ENCODE data around the gene APBB1IP. TPM values are rescaled to one million over a fixed set of nuclear protein-coding genes. Genes with fewer than 3 reads are reported as not detected.
A peak's percentile ranks its signal among the peaks of the same experiment; 100 is the strongest.

Gene APBB1IP
- total and polyA plus RNA-seq, 4 donors = 5.4 to 33.5 (median 19.1) TPM

DNA sequence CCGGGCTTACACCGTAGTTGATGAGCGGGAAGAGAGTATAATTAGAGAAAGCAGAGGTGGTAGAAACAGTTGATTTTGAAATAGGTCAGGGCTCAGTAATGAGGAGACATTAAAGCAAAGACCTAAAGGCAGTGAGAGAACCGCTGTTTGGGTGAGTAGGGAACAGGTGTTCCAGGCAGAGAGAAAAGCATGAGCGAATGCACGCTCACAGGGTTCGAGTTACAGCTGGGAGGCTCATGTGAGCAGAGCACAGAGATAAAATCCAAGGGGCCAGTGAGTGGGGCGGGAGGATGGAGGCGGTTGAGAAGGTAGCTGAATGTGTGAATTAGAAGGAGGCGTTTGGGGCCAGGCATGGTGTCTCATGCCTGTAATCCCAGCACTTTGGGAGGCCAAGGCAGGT is 39.9 kb downstream of the APBB1IP start:
- TF ChIP-seq, protein P1, sequence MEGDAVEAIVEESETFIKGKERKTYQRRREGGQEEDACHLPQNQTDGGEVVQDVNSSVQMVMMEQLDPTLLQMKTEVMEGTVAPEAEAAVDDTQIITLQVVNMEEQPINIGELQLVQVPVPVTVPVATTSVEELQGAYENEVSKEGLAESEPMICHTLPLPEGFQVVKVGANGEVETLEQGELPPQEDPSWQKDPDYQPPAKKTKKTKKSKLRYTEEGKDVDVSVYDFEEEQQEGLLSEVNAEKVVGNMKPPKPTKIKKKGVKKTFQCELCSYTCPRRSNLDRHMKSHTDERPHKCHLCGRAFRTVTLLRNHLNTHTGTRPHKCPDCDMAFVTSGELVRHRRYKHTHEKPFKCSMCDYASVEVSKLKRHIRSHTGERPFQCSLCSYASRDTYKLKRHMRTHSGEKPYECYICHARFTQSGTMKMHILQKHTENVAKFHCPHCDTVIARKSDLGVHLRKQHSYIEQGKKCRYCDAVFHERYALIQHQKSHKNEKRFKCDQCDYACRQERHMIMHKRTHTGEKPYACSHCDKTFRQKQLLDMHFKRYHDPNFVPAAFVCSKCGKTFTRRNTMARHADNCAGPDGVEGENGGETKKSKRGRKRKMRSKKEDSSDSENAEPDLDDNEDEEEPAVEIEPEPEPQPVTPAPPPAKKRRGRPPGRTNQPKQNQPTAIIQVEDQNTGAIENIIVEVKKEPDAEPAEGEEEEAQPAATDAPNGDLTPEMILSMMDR (IDR thresholded peaks at IDR 0.05; ENCODE audit: control extremely low read depth, extremely low read depth) = no peak
- H3K9me3 ChIP-seq (ENCODE audit: control insufficient read depth in 4 of 4, insufficient read depth in 3 of 4, low read length in 3 of 4) = peaks cover 0 to 3% (median 0%) of the 10 kb centered on the region in 4 donors
- no peaks in the 10 kb centered on the region for H3K27me3 ChIP-seq (ENCODE audit: control insufficient read depth in 3 of 3, insufficient read depth in 3 of 3, low read length in 2 of 3)
- no peak for ATAC-seq (ENCODE audit: insufficient read depth, low FRiP score)
- peaks cover 0 to 1% (median 0%) of the 10 kb centered on the region in 4 donors for H3K36me3 ChIP-seq (ENCODE audit: control insufficient read depth in 4 of 4, insufficient read depth in 4 of 4, low read length in 4 of 4)
- H3K4me1 ChIP-seq (ENCODE audit: control insufficient read depth in 5 of 5, insufficient read depth in 5 of 5, low read length in 5 of 5) = peaks cover 0 to 4% (median 0%) of the 10 kb centered on the region in 5 donors
- DNase-seq = no peak
- H3K27ac ChIP-seq (ENCODE audit: low read depth in 1 of 2, low read length in 1 of 2) = no peak overlapping the region
- no peak overlapping the region for H3K9ac ChIP-seq (ENCODE audit: insufficient read depth in 1 of 2, low read length in 2 of 2)
- 85 to 88% methylated on average over 10 of the region's 10 CpGs for WGBS, 2 donors
- no peak overlapping the region for H3K4me3 ChIP-seq

DNA sequence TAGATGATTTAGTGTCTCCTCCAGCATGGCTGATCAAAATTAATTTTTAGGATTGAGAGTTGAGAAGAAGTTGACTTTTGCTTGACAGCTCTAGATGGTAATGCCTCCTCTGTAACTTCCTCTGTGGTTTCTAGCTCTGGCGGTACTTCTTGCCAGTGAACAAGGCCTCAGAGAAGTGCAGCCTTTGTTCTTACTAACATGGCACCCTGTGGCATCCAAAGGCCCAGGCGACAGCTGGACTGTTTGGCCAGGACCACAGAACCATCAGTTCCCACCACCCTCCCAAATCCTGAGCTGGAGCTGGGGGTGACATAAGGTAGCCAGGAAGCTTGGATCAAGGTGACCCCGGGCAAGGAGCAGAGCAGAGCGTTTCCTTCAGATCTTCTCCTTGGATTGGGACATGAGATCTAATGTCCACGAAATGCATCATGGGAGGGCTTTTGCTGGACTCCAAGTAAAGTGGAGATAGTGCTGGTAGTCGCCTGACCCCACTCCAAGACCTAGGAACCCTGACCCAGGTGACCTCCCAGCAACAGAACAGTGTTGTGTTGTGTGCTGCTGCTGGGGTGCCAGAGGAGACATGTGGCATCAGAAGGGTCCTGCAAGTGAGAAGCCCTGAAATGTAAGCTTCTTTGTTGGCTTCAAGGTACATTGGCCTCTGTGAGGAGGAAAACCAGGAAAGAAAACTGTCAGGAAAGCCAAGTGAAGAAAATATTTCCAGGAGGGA is 41.8 kb downstream of the APBB1IP start:
- ATAC-seq (ENCODE audit: insufficient read depth, low FRiP score) = no peak
- H3K27ac ChIP-seq (ENCODE audit: low read depth in 1 of 2, low read length in 1 of 2) = peak overlapping the region in 1 of 2 donors; percentile 23

DNA sequence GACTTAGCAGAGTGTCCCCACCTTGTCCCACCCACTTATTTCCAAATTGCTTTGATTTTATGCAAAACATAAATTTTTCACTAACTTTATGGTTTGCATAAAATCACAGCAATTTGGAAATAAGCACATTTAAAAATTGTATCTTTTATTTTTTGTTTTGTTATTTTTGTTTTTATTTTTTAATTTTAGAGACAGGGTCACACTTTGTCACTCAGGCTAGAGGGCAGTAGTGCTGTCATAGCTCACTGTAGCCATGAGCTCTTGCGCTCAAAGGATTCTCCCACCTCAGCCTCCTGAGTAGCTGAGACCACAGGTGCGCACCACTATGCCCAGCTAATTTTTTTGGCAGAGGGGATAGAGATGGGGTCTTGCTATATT is 43.2 kb downstream of the APBB1IP start:
- Histone ChIP-seq H3K9ac (ENCODE audit: insufficient read depth in 1 of 2, low read length in 2 of 2) (no peak overlapping the region), H3K9me3 (ENCODE audit: control insufficient read depth in 4 of 4, insufficient read depth in 3 of 4, low read length in 3 of 4) (peaks cover 0 to 3% (median 0%) of the 10 kb centered on the region in 4 donors), H3K36me3 (ENCODE audit: control insufficient read depth in 4 of 4, insufficient read depth in 4 of 4, low read length in 4 of 4) (no peaks in the 10 kb centered on the region), H3K4me3 (no peak overlapping the region), H3K4me1 (ENCODE audit: control insufficient read depth in 5 of 5, insufficient read depth in 5 of 5, low read length in 5 of 5) (peaks cover 0 to 4% (median 2%) of the 10 kb centered on the region in 5 donors), H3K27ac (ENCODE audit: low read depth in 1 of 2, low read length in 1 of 2) (peak overlapping the region in 1 of 2 donors; percentile 59), H3K27me3 (ENCODE audit: control insufficient read depth in 3 of 3, insufficient read depth in 3 of 3, low read length in 2 of 3) (no peaks in the 10 kb centered on the region)
- 96% methylated on average over 2 of the region's 2 CpGs for WGBS, 2 donors
- no peak for DNase-seq
- TF ChIP-seq, protein P1 (IDR thresholded peaks at IDR 0.05; ENCODE audit: control extremely low read depth, extremely low read depth) = no peak
- ATAC-seq (ENCODE audit: insufficient read depth, low FRiP score) = no peak

More for the DNA sequence above, 41.8 kb downstream of the APBB1IP start:
- TF ChIP-seq, protein P1 (IDR thresholded peaks at IDR 0.05; ENCODE audit: control extremely low read depth, extremely low read depth) = no peak
- WGBS, 2 donors = 68 to 71% methylated on average over 6 of the region's 6 CpGs
- no peaks in the 10 kb centered on the region for H3K27me3 ChIP-seq (ENCODE audit: control insufficient read depth in 3 of 3, insufficient read depth in 3 of 3, low read length in 2 of 3)
- no peak for DNase-seq
- H3K4me1 ChIP-seq (ENCODE audit: control insufficient read depth in 5 of 5, insufficient read depth in 5 of 5, low read length in 5 of 5) = peaks cover 0 to 4% (median 0%) of the 10 kb centered on the region in 5 donors
- no peaks in the 10 kb centered on the region for H3K36me3 ChIP-seq (ENCODE audit: control insufficient read depth in 4 of 4, insufficient read depth in 4 of 4, low read length in 4 of 4)
- peaks cover 0 to 3% (median 0%) of the 10 kb centered on the region in 4 donors for H3K9me3 ChIP-seq (ENCODE audit: control insufficient read depth in 4 of 4, insufficient read depth in 3 of 4, low read length in 3 of 4)
- no peak overlapping the region for H3K4me3 ChIP-seq
- no peak overlapping the region for H3K9ac ChIP-seq (ENCODE audit: insufficient read depth in 1 of 2, low read length in 2 of 2)
